ENCODE data around the gene RAB40C. TPM values are rescaled to one million over a fixed set of nuclear protein-coding genes. Genes with fewer than 3 reads are reported as not detected.
A peak's percentile ranks its signal among the peaks of the same experiment; 100 is the strongest.

The RAB40C gene
- total and polyA plus RNA-seq, 10 of the 15 experiments (the other 5 are each of a cell fraction or from before 2014, with no cell fraction given): 0.06 to 12.8 (median 4.6) TPM

- no peak for TF ChIP-seq BCL3 (IDR thresholded peaks at IDR 0.05; ENCODE audit: borderline replicate concordance, insufficient read depth, low read depth, low read length, poor library complexity, severe bottlenecking)
- TF ChIP-seq CBX5 (IDR thresholded peaks at IDR 0.05; ENCODE audit: low read depth): no peak
- TF ChIP-seq MEF2A (IDR thresholded peaks at IDR 0.05; ENCODE audit: insufficient read depth, low read depth, low read length): no peak
- peak; percentile 22 for TF ChIP-seq KLF5 (IDR thresholded peaks at IDR 0.05; ENCODE audit: partially characterized antibody)
- no peak for TF ChIP-seq PKNOX1 (IDR thresholded peaks at IDR 0.05)
- peak; percentile 17 to 72; a peak in 2 of 4 replicates for TF ChIP-seq BHLHE40 (IDR thresholded peaks at IDR 0.05; ENCODE audit: borderline replicate concordance in 1 of 2, low read depth in 2 of 2, low read length in 1 of 2)
- no peak for TF ChIP-seq NFIC (IDR thresholded peaks at IDR 0.05; ENCODE audit: low read depth, low read length)
- TF ChIP-seq MEF2B (IDR thresholded peaks at IDR 0.05; ENCODE audit: partially characterized antibody, poor library complexity, severe bottlenecking): no peak
- no peak for TF ChIP-seq CREB1 (IDR thresholded peaks at IDR 0.05; ENCODE audit: low read depth)
- TF ChIP-seq DPF2 (IDR thresholded peaks at IDR 0.05): 0 out of 2 replicates have a peak, but pooled peaks have one; percentile 93
- TF ChIP-seq CUX1 (IDR thresholded peaks at IDR 0.05; ENCODE audit: insufficient replicate concordance, low read depth, low read length): no peak
- TF ChIP-seq GATAD2B (conservative IDR thresholded peaks at IDR 0.05; ENCODE audit: low read depth): peak; percentile 98
- no peak for TF ChIP-seq SMC3 (IDR thresholded peaks at IDR 0.05; ENCODE audit: borderline replicate concordance, low read length)
- TF ChIP-seq JUNB (IDR thresholded peaks at IDR 0.05): no peak
- no peak for TF ChIP-seq MTA3 (IDR thresholded peaks at IDR 0.05; ENCODE audit: borderline replicate concordance, low read length)
- TF ChIP-seq ZNF592 (IDR thresholded peaks at IDR 0.05): 0 out of 2 replicates have a peak, but pooled peaks have one; percentile 43
Observed at GRCh38 chr16:588889-589657, 793 bp upstream of the RAB40C start (continued).
